ENCODE data around the gene CHIC2.
"Not testable (repeated sequence)": the region's sequence is repeated elsewhere in the genome, so short reads cannot be mapped to it uniquely, and the experiment has no call there.

Gene CHIC2

DNA sequence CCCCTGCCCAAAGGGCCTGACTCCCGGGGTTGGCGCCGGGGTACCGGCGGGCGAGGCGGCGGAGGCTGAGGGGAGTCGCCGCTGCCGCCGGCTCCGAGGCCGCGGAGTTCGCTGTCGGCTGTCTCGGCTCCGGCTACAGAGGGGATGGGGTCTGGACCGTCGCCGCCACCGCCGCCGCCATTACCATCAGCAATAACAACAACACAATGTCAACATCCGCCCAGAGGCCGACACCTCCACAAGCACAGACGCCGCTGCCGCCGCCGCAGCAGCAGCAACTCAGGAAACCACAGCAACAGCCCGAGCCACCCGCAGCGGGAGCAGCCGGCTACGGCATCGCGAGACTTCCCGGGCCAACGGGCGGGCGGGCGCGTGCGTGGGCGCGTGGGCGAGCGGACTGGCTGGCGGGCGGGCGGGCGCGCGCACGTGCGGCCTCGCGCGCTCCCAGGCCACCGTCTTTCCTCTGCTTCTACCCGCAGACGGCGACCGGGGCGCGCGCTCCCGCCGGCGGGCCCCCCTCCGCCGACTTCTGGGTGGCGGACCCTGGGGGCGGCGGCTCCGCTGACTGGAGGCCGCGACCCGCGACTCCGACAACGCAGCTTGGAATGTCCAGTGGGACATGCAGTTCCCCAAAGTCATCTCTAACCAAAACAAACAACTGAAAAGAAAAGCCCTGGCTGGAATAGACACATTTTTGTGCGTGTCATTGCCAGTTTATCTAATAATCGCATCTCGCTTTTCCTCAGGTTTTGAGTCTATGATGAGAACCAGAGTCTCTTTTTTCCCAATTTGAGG is at the start of gene CHIC2:
Gene CHIC2, minus strand, starts transcription at position 289 of the 795 bp plus-strand sequence. CDS start 305 bp downstream, outside the sequence.
- in situ Hi-C loops (cut with MboI; ENCODE audit: low sequenced_read_pairs), result no loop called here

DNA sequence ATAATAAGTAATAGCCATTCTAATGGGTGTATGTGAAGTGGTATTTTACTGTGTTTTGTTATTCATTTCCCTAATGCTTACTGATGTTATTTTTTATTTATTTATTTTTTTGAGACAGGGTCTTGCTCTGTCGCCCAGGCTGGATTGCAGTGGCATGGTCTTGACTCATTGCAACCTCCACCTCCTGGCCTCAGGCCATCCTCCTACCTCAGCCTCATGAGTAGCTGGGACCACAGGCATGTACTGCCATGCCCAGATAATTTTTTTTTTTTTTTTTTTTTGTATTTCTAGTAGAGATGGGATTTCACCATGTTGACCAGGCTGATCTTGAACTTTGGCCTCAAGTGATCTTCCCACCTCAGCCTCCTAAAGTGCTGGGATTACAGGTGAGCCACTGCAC is 48.8 kb upstream of the CHIC2 start:
- in situ Hi-C loops (cut with MboI; ENCODE audit: low sequenced_read_pairs), result not testable (repeated sequence)

DNA sequence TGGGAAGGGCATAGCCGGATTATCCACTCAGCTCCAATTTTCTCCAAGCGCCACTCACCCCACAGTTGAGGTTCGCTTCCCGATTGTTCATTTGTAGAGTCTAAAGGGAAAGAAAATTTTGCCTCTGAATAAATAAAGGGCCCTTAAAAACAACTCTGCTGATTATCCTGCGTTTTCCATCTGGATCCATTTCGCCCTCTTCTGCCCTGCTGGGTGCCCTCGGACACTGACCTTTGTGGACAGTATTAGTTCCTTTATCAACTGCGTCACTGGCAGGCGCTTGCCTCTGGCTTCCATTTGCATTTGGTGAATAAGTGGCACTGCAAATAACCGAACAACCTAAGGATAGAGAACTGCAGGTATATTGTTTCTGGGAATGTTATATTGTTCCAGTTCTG is 45.6 kb upstream of the CHIC2 start:
- in situ Hi-C loops (cut with MboI; ENCODE audit: low sequenced_read_pairs), result no loop called here

DNA sequence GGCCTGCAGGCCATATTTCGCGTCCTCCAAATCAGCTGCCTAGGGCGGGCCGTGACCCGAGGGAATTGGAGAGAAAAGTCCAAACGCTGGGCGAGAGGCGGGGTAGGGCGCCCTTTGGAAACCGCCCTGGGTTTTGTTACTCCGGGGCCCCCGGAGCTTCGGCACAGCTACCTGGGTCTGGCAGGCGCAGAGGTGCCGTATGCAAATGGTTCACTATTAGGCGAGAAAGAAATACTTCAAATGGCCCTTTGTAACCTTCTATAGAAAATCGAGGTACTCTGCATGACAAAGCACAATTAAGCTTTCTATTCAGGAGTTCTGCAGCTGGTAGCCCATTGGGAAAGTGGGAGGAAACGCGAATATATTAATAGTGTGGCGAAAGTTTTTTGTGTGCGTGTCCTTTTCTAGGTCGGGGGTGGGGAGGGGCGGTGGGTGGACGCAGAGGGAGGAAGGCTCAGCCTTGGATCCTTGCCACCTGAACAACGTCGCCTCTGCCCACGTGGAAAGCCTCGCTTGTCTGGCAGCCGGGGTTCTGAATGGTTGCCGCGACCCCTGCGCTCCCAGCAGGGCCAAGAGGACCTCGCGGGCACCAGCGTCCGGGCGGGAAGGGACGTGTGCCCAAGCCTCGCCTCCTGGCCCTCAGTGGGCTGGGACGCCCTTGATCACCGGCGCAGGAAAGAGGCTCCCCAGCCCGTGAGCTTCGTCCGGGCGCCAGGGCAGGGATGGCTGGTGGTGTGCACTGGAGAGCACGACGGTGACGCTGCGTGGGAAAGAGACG is 45.0 kb upstream of the CHIC2 start:
- in situ Hi-C loops (cut with MboI; ENCODE audit: low sequenced_read_pairs), result no loop called here

DNA sequence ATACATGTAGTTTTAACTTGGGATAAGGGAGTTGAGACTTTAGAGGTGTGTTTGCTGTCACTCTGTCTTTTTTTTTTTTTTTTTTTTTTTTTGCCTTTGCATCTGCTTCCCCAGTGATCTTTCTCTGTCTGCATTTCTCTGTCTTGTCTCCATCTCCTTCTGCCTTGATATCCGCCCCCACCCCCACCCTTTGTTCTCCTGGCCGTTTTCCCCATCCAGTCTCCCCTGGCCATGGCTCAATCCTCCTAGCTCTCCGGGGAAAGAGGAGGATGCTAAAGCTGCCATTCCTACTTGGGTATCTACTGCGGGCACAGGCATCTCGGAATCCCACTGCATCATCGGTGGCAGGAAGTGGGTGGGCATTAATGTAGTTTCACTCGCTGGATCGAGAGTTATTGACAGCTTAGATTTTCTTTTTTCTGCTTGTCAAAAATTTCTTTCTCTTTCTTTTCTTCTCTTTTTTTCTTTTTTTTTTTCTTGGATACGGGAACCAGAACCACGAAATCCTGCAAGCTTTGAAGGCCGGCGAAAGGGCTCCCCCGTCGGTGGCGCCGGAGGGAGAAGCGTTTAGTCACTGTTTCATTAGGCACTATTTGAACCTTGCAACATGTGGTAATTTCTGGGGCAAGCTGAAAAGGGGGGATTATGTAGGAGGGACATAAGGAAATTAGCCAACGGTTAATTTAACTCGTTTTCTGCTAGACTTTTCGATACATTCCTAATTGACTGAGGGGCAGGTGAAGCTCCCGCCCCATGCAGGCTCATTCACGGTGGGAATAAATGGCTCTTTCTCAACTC is 43.7 kb upstream of the CHIC2 start:
- in situ Hi-C loops (cut with MboI; ENCODE audit: low sequenced_read_pairs), result no loop called here

DNA sequence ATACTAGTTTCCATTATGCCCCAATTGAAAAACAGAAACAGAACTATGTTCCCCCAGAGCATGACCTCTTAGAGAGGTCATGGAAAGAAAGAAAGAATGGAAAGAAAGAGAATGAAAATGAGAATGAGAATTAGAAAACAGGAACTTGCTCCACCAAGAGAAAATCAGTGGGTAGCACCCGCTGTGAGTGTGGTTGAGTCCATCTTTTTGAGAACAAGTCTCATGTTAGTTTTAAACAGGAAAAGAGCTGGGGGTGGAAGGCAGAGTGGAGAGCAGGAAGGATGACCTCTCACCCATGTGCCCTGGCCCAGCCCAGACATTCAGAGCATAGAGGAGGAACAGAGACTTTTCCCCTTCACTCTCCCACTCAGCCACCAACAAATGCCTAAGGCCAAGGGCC is 40.5 kb upstream of the CHIC2 start:
- in situ Hi-C loops (cut with MboI; ENCODE audit: low sequenced_read_pairs), result no loop called here

DNA sequence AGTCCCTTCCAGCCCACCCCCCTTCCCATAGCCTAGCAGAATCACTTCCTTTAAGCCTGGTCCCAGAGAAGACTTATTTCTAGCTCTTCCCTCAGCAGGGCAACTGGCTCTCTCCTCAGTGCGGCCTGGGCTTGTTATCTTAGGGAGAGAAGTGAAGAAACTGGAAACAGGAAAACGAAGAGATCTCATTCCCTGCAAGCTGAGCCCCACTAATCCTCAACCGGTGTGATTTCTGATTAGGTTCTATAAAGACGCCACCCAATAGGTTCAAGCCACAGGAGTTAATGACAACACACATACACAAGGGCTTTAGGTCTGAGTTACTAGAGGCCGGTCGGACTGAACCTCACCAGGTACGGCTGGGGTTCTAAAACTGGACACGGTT is 38.8 kb upstream of the CHIC2 start:
- in situ Hi-C loops (cut with MboI; ENCODE audit: low sequenced_read_pairs), result no loop called here

DNA sequence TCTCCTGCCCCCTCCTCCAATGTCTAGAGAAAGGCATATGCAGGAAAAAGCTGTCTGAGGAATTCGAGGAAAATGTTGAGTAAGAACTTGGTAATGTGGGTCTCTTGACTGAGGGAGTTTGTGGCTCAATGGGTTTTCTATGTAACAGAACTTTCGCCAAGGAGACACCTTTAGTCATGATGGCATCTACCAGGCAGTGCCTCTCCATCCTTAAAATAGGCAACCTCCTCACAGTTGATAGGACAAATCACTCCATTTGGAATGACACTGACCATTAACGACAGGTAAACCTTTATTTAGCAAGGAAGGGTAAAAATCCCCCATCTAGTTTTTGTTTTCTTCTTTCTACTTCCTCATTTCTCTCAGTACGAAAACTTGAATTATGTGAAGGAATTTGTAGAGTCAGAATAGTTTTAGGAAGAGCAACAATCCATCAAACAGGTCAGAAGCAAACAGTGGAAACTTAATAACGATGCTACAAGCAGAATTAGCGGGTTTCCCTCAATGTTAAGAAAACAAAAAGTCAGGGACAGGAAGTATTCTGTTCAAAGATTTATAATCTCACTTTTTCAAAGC is 38.2 kb upstream of the CHIC2 start:
- in situ Hi-C loops (cut with MboI; ENCODE audit: low sequenced_read_pairs), result no loop called here

DNA sequence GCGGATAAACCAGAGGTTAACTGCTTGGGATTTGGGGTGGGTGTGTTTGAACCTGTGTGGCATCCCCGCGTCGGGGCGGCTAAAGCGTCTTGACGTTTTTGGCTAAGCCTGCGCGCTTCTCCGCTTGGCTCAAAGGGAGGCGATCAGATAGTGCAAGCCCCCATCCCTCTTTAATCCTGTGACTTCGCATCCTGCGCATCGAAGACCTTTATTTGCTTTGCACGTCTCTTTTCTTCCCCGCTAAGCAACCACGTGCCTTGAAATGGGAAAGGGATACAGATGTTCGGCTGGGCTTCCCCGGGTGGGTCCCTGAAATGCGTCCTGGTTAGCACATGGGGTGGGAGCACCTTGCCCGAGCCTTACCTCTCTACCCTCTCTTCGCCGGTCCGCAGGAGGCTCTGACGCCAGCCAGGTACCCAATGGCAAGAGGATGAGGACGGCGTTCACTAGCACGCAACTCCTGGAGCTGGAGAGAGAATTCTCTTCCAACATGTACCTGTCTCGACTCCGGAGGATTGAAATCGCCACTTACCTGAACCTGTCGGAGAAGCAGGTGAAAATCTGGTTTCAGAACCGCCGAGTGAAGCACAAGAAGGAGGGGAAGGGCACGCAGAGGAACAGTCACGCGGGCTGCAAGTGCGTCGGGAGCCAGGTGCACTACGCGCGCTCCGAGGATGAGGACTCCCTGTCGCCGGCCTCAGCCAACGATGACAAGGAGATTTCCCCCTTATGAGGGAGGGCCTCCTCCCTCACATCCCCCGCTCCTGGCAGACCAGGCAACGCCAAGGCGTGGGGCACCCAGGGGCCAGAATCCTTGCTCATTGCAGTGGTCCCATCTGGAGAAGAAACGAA is 37.0 kb upstream of the CHIC2 start:
- in situ Hi-C loops (cut with MboI; ENCODE audit: low sequenced_read_pairs), result no loop called here

DNA sequence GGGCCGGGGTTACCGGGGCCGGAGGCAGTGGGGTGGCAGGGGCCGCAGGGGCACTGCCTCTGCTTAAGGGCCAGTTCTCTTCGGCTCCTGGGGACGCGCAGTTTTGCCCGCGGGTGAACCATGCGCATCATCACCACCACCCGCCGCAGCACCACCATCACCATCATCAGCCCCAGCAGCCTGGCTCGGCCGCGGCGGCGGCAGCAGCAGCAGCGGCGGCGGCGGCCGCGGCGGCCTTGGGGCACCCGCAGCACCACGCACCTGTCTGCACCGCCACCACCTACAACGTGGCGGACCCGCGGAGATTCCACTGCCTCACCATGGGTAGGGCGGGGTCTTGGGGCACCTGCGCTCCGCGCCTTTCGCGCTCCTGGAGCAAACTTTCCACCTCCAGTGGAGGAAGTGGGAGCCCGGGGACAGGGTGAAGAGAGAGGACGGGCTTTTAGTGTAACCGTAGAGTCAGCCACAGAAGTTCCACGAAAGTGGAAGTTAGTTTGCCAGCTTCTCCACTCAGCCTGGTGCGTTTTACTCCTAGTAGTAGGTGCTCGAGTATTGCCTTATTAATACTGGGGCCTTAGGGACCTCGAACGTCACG is 36.3 kb upstream of the CHIC2 start:
- in situ Hi-C loops (cut with MboI; ENCODE audit: low sequenced_read_pairs), result no loop called here

DNA sequence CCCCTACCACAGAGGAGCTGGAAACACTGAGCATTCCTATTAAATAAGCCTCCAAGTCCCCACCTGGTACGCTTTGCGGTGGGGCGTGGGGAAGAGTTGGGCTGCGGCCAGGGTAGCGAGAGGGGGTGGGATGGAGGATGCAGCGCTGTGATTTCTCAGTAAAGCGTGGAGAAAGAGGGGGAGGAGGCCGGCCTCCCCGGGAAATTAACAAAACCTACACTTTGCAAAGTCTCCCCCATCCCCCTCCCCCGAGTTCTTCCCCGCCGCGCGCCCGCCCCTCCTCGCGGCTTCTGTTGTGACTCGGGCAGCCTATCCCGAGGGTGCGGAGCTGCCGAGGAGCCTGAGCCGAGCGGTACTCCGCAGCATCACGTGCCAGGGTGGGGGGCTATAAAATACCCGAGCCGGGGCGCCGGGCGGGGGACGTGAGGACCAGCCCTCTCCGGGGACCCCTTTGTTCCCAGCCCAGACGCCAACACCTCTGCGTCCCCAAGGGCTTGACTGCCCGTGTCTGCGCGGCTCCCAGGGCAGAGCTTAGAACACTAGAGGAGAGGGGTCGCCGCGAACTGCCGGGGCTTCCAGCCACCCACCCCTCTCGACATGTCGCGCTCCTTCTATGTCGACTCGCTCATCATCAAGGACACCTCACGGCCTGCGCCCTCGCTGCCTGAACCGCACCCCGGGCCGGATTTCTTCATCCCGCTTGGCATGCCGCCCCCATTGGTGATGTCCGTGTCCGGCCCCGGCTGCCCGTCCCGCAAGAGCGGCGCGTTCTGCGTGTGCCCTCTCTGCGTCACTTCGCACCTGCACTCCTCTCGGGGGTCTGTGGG is 35.6 kb upstream of the CHIC2 start, which contains the start of gene GSX2:
Gene GSX2, plus strand, starts transcription at position 416 of the 827 bp plus-strand sequence. Its CDS starts 182 bp downstream, at position 598.
- in situ Hi-C loops (cut with MboI; ENCODE audit: low sequenced_read_pairs), result no loop called here

DNA sequence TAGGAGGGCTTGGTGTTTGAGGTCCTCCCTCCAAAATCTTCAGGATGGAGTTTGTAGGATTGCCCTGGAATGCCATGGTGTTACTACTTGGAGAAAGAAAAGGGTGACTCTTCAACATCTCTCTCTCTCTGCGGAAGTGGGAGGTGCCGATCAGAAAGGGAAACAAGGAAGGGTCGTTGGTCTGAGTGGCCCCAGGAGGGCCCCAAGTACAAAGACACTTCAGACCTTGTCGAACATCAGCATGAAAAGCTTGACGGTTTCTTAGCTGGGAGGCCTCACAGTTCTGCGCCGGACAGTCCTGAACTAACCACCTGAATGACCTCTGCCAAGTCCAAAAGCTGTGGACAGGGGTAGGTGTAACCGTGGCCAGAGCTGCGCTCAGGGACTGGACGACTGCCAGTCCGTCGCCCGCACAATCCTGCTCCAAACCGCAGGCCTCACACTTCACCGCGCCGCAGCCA is 34.9 kb upstream of the CHIC2 start:
- in situ Hi-C loops (cut with MboI; ENCODE audit: low sequenced_read_pairs), result no loop called here

DNA sequence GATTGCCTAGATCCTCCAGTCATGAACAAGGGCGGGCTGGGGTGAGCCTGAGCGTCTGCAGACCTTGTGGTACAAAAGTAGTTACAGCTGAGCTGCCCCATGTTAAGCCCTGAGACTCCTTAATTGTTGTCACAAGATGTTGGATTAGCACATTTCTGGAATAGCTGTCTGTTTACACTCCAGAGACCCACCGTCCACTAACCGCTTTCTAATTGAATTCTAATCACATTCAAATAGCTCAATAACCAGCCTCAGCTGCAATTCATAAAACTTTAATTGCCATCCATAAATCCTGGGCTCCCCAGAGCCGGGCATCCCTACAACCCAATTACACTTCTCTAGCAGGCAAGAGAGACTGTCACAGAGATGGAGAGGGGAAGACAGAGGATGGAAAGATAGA is 34.0 kb upstream of the CHIC2 start:
- in situ Hi-C loops (cut with MboI; ENCODE audit: low sequenced_read_pairs), result no loop called here

DNA sequence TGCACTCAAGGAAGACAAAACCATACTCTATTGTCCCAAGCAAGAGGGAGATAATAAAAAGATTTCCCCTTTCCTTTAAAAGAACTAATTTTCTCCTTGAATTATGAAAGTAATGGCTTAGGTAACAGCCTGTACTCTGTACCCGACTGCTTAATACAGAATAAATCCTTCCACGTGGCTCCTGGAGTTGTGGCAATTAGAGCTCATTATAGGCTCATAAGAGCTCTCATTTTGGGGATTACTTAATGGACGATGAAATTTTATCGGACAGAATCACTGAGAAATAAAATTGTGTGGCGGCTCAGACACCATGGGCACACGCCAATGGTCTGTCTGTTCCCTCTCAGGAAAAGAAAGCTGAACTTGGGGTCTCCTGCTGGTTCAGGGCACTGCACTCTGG is 32.7 kb upstream of the CHIC2 start:
- in situ Hi-C loops (cut with MboI; ENCODE audit: low sequenced_read_pairs), result no loop called here

DNA sequence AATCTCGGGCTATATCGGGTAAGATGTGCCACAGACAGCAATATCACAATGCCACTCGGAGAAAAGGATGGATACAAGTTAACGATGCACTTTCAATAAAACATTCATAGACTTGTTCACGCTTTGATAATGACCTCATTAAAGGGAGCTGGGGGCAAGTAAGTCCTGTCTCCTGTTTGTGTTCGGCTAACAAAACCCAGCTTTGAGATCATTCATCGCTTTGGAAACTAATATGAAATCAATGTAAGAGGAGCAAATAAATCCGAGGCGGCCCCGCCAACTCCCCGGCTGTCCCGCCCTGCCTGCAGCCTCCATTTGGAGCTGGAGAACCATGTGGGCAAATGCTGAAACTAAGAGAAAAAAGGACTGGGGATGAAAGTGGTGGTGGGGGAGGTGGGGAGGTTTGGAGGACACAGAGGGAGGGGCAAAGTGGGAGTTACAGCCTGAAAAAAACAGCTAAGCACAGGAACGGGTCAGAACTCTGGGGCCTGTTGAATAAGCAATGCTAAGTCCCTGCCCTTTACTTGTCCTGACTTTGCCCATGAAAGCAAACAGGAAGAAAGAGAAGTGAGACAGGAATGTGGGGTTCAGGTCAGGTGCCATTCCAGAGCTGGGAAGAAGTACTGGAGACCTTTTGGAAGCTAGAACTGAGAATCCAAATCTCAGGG is 32.0 kb upstream of the CHIC2 start:
- in situ Hi-C loops (cut with MboI; ENCODE audit: low sequenced_read_pairs), result no loop called here

DNA sequence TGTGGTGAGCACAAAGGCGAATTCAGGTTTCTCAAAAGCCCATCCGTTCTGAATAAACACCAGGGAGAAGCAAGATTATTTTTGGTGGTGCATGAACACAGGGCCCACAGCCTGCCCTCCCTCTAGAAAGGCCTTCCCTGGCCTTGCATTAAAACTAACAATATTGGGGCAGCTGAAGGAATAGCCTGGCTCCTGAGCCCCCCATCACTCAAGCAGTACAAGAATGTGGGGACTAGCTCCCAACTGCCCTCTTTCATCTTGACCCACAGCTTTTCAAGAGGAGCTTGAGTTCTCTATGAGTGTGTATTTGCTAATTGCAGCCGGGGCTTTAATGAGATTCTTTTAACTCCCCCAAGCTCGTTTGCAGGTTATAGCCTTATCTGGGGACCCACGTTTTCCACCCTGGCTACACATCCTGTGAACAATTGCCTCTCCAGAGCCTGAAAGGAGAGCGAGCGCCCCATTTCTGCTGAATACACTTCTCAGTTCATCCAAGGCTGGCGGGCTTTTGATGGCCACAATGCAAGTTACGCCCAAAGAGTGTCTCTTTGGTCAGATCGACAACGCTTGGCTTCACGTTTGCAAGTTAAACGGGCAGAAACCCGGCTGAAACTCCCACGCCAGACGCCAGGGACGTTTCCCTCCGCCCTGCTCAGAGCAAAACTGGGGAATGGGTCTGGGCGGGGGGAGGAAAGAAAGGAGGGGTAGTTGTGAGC is 30.9 kb upstream of the CHIC2 start:
- in situ Hi-C loops (cut with MboI; ENCODE audit: low sequenced_read_pairs), result no loop called here

DNA sequence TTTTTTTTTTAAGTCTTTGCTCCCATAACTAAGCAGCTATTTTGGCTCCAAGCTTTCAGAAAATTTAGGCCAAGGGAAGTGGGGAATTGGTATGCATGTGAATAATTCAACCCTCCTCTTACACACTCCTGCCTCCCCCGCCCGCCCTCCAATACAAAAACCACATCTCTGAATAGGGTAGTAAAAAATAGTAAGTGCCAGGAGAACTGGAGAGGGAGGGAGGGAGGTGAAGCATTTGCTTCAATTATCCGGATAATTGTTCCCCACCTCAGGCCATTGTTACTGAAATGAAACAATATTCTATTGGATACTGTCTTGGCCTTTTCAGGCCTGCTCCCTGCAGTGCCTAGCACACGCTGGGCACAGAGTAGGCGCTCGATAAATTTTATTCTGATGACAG is 30.0 kb upstream of the CHIC2 start:
- in situ Hi-C loops (cut with MboI; ENCODE audit: low sequenced_read_pairs), result no loop called here
